Mesendoderm (in vitro differentiated cells): ENCODE results near the gene CYGB.

ENCODE experiments used
- DNase-seq: peaks from one replicate; pipeline ENCODE4 v3.0.0; 2013
- H2AK5ac ChIP-seq: 2 replicates; pipeline ENCODE4 v1.6.1; 2013; ENCODE audit warnings: low read length, inconsistent platforms
- H2BK120ac ChIP-seq: 2 replicates; pipeline ENCODE4 v1.6.1; 2013; ENCODE audit warnings: low read depth, mild to moderate bottlenecking, low read length, moderate library complexity, mixed read lengths
- H2BK15ac ChIP-seq: replicated peaks from 2 replicates; pipeline ENCODE4 v1.6.1; 2013; ENCODE audit warnings: low read depth, mild to moderate bottlenecking, moderate library complexity
- H2BK5ac ChIP-seq: 2 replicates; pipeline ENCODE4 v1.6.1; 2013; ENCODE audit warnings: low read length, inconsistent platforms
- H3K18ac ChIP-seq: 2 replicates; pipeline ENCODE4 v1.6.1; 2013; ENCODE audit warnings: mild to moderate bottlenecking, low read length, mixed read lengths
- H3K23ac ChIP-seq: one replicate; pipeline ENCODE4 v1.6.1; 2013; ENCODE audit warnings: low read length
- H3K27ac ChIP-seq: 2 replicates; pipeline ENCODE4 v1.5.1; 2013; ENCODE audit warnings: low read depth, mild to moderate bottlenecking, inconsistent platforms, low read length, moderate library complexity
- H3K27me3 ChIP-seq: 2 replicates; pipeline ENCODE4 v1.6.1; 2013; ENCODE audit warnings: low read length, control low read depth, mild to moderate bottlenecking, inconsistent platforms; ENCODE audit not compliant: insufficient read depth, poor library complexity
- H3K36me3 ChIP-seq: 2 replicates; pipeline ENCODE4 v1.6.1; 2013; ENCODE audit warnings: low read length, inconsistent platforms; ENCODE audit not compliant: control insufficient read depth, insufficient read depth
- H3K4ac ChIP-seq: one replicate; pipeline ENCODE4 v1.6.1; 2013; ENCODE audit warnings: low read depth, mild to moderate bottlenecking, low read length, moderate library complexity
- H3K4me1 ChIP-seq: 2 replicates; pipeline ENCODE4 v1.6.1; 2013; ENCODE audit warnings: low read depth, low read length, inconsistent platforms; ENCODE audit not compliant: control insufficient read depth
- H3K4me2 ChIP-seq: 2 replicates; pipeline ENCODE4 v1.6.1; 2013; ENCODE audit warnings: low read length
- H3K4me3 ChIP-seq: 2 replicates; pipeline ENCODE4 v1.5.1; 2013; ENCODE audit warnings: mild to moderate bottlenecking, low read length
- H3K56ac ChIP-seq: one replicate; pipeline ENCODE4 v1.6.1; 2013; ENCODE audit warnings: low read length
- H3K79me1 ChIP-seq: 2 replicates; pipeline ENCODE4 v1.6.1; 2013; ENCODE audit warnings: low read length, inconsistent platforms
- H3K79me2 ChIP-seq: 2 replicates; pipeline ENCODE4 v1.6.1; 2013; ENCODE audit warnings: mild to moderate bottlenecking, low read length; ENCODE audit not compliant: control insufficient read depth, insufficient read depth
- H3K9ac ChIP-seq: 2 replicates; pipeline ENCODE4 v1.6.1; 2013; ENCODE audit warnings: low read length, inconsistent platforms
- H4K5ac ChIP-seq: one replicate; pipeline ENCODE4 v1.6.1; 2013; ENCODE audit warnings: low read length
- H4K8ac ChIP-seq: one replicate; pipeline ENCODE4 v1.6.1; 2013; ENCODE audit warnings: low read depth, mild to moderate bottlenecking, control low read depth, low read length, moderate library complexity
- WGBS: extraction: QIAGEN DNeasy Blood & Tissue Kit; methylation state at CpG from one replicate; pipeline ENCODE4 v1.1.7; 2013; ENCODE audit warnings: low lambda C conversion rate, missing lambda C conversion rate; ENCODE audit not compliant: insufficient coverage; ENCODE audit errors: extremely low coverage; 5-methylcytosine and 5-hydroxymethylcytosine counted together

The CYGB gene

DNA sequence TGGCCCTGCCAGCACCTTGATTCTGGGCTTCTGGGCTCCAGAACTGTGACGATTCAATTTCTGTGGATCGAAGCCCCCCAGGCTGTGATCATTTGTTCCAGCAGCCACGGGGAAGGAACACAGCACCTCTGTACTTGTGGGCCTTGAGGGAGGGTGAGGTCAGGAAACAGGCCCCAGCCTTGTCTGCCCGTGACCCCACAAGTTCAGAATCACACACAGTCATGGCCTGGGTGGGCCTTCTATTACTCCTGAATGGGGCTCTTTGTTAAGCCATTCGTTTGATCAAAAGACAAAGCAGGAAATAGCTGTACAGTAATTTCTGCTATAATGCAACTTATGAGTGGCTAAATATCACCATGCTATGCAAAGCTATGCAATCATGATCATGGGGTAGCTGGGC, 38.1 kb upstream of the CYGB start:
- H3K4me2 ChIP-seq: no peak overlapping the region
- no peak overlapping the region for H2BK5ac ChIP-seq
- no peak overlapping the region for H4K5ac ChIP-seq
- DNase-seq: no peak
- no peak overlapping the region for H3K9ac ChIP-seq
- no peak overlapping the region for H3K4ac ChIP-seq
- no peak overlapping the region for H2BK120ac ChIP-seq
- H3K27me3 ChIP-seq: no peaks in the 10 kb centered on the region
- H3K23ac ChIP-seq: no peak overlapping the region
- H2BK15ac ChIP-seq: no peak overlapping the region
- H4K8ac ChIP-seq: no peak overlapping the region
- no peak overlapping the region for H2AK5ac ChIP-seq
- no peaks in the 10 kb centered on the region for H3K4me1 ChIP-seq
- WGBS: no CpG with 5 or more reads among the region's 5 CpGs
- H3K79me2 ChIP-seq: no peaks in the 10 kb centered on the region
- H3K79me1 ChIP-seq: no peaks in the 10 kb centered on the region
- H3K36me3 ChIP-seq: no peaks in the 10 kb centered on the region
- no peak overlapping the region for H3K4me3 ChIP-seq
- H3K18ac ChIP-seq: no peak overlapping the region
- H3K56ac ChIP-seq: no peak overlapping the region
- H3K27ac ChIP-seq: no peak overlapping the region

DNA sequence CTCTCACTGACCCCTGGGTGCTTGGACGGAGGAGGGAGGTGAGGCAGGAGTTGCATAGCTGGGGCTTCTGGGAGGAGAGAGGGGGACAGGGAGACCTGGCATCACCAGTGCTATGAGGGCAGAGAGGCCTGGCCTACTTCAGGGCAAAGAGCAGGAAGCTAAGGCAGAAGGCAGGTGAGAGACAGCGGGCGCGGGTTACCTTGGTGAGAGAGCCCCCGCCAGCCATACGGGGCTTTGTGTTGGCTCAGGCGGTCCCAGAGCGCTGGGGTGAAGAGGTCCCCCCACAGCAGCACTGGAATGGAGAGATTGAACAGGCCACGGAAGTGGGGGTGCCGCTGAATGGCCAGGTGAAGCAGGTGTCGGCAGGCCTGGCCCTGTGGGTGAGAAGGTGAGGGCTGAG, 36.7 kb upstream of the CYGB start:
- no peak overlapping the region for H2BK120ac ChIP-seq
- no peak overlapping the region for H2AK5ac ChIP-seq
- no peak overlapping the region for H4K8ac ChIP-seq
- no peaks in the 10 kb centered on the region for H3K79me2 ChIP-seq
- no peak overlapping the region for H3K27ac ChIP-seq
- no peak overlapping the region for H4K5ac ChIP-seq
- H3K27me3 ChIP-seq: no peaks in the 10 kb centered on the region
- H3K4ac ChIP-seq: no peak overlapping the region
- no peaks in the 10 kb centered on the region for H3K79me1 ChIP-seq
- no peak overlapping the region for H2BK15ac ChIP-seq
- H3K18ac ChIP-seq: no peak overlapping the region
- H3K4me3 ChIP-seq: no peak overlapping the region
- H3K9ac ChIP-seq: no peak overlapping the region
- no peak overlapping the region for H3K4me2 ChIP-seq
- H3K36me3 ChIP-seq: no peaks in the 10 kb centered on the region
- no peak overlapping the region for H2BK5ac ChIP-seq
- no peak overlapping the region for H3K23ac ChIP-seq
- no peak overlapping the region for H3K56ac ChIP-seq
- no peak for DNase-seq
- no peaks in the 10 kb centered on the region for H3K4me1 ChIP-seq
- WGBS: no CpG with 5 or more reads among the region's 11 CpGs

DNA sequence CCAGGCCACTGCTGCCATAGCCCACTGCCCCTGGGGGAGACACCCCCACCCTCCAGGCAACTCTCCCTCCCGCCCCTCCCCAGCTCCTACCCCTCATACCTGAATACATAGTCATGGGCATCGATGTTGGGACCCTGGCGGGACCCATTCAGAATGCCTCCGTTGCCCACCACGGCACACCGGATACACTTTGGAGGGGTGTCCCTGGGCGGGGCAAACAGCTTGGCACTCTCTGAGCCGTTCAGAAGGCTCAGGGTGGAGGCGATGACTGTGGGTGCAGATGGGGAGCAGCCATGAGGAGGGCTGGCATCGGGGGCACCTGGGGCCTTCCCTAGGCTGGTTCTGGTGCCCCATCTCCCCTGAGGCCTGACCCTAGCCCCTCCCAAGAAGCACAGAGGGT, 35.6 kb upstream of the CYGB start:
- H3K18ac ChIP-seq: no peak overlapping the region
- H3K79me1 ChIP-seq: no peaks in the 10 kb centered on the region
- no peak overlapping the region for H3K56ac ChIP-seq
- no CpG with 5 or more reads among the region's 10 CpGs for WGBS
- H2BK15ac ChIP-seq: no peak overlapping the region
- H4K5ac ChIP-seq: no peak overlapping the region
- H3K27ac ChIP-seq: no peak overlapping the region
- no peak overlapping the region for H3K4ac ChIP-seq
- H3K79me2 ChIP-seq: no peaks in the 10 kb centered on the region
- no peak for DNase-seq
- no peaks in the 10 kb centered on the region for H3K36me3 ChIP-seq
- no peak overlapping the region for H2AK5ac ChIP-seq
- H3K4me2 ChIP-seq: no peak overlapping the region
- no peaks in the 10 kb centered on the region for H3K27me3 ChIP-seq
- no peak overlapping the region for H2BK5ac ChIP-seq
- H3K4me3 ChIP-seq: no peak overlapping the region
- peaks cover 3% of the 10 kb centered on the region for H3K4me1 ChIP-seq
- H3K9ac ChIP-seq: no peak overlapping the region
- no peak overlapping the region for H2BK120ac ChIP-seq
- H3K23ac ChIP-seq: no peak overlapping the region
- H4K8ac ChIP-seq: no peak overlapping the region

DNA sequence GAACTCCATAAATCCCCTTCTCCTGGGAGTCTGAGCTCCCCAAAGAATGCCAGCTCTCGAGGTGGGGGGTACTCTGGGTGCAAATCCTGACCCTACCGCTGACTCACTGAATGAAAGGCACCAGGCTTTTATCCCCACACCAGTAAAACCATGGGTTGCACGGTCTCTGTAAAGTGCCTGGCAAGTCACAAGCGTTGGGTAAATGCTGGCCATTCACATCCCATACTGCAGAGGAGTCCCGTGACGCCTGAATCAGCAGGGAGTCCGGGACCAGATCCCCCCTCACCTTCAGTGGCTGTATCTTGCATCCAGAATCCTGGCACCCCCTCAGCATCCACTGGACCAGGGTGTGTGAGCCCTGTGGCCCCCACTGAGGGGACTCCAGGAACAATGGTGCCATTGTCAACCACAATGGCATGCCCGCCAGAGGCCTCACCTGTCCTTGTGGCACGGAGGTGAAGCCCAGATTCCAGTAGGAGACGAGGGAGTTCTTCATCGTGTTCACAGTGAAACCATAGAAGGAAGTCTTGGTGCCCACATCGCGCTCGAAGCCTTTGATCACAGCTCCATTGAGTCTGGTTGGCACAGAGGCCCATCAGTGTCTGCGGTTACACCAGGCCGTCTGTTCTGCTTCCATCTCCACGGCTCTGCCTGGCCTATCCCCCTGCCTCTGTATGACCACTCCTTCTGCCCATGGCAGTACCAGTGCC, 34.8 kb upstream of the CYGB start:
- Histone ChIP-seq H3K4ac (no peak overlapping the region), H3K79me1 (no peaks in the 10 kb centered on the region), H2BK120ac (no peak overlapping the region), H3K4me1 (peaks cover 3% of the 10 kb centered on the region), H2BK5ac (no peak overlapping the region), H3K27me3 (no peaks in the 10 kb centered on the region), H4K5ac (no peak overlapping the region), H2AK5ac (no peak overlapping the region), H3K27ac (no peak overlapping the region), H3K79me2 (no peaks in the 10 kb centered on the region), H3K9ac (no peak overlapping the region), H3K36me3 (no peaks in the 10 kb centered on the region), H3K56ac (no peak overlapping the region), H3K18ac (no peak overlapping the region), H3K4me3 (no peak overlapping the region), H3K23ac (no peak overlapping the region), H4K8ac (no peak overlapping the region), H2BK15ac (no peak overlapping the region), H3K4me2 (no peak overlapping the region)
- WGBS: no CpG with 5 or more reads among the region's 17 CpGs
- no peak for DNase-seq

DNA sequence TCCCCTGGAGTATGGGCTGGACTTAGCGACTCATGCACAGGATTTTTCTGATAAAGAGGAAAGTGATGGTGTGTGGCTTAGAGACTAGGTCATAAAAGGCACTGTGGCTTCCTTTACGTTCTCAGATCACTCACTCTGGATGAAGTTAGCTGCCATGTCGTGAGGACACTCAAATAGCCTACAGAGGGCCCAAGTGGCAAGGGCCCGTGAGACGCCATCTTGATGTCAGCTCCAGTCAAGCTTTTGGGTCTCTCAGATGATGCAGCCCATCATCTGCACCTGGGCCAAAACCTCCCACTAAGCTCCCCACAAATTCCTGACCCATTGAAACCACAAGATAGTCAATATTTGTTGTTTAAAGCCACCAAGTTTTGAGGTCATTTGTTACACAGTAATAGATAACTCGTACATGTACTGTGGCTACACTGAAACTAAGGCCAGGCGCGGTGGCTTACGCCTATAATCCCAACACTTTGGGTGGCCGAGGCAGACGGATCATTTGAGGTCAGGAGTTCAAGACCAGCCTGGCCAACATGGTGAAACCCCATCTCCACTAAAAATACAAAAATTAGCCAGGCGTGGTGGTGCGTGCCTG, 33.5 kb upstream of the CYGB start:
- H2BK120ac ChIP-seq: no peak overlapping the region
- WGBS: no CpG with 5 or more reads among the region's 13 CpGs

GRCh38 chr17:76570457-76570856, 32.9 kb upstream of the CYGB start:
- DNase-seq: no peak
- Histone ChIP-seq H3K23ac (no peak overlapping the region), H3K79me2 (no peaks in the 10 kb centered on the region), H3K79me1 (peaks cover 2% of the 10 kb centered on the region), H3K27ac (no peak overlapping the region), H2BK15ac (no peak overlapping the region), H2BK5ac (no peak overlapping the region), H3K56ac (no peak overlapping the region), H3K9ac (no peak overlapping the region), H3K18ac (no peak overlapping the region), H2AK5ac (no peak overlapping the region), H3K4me1 (peaks cover 3% of the 10 kb centered on the region), H3K27me3 (no peaks in the 10 kb centered on the region), H3K4me2 (no peak overlapping the region), H3K36me3 (no peaks in the 10 kb centered on the region), H4K8ac (no peak overlapping the region), H2BK120ac (no peak overlapping the region), H3K4ac (no peak overlapping the region), H3K4me3 (no peak overlapping the region), H4K5ac (no peak overlapping the region)
- WGBS: no CpG with 5 or more reads among the region's 7 CpGs

More for the DNA sequence above, 33.5 kb upstream of the CYGB start:
- Histone ChIP-seq H3K18ac (no peak overlapping the region), H3K4ac (no peak overlapping the region), H3K27ac (no peak overlapping the region), H3K4me2 (no peak overlapping the region), H4K5ac (no peak overlapping the region), H2BK5ac (no peak overlapping the region), H3K4me1 (peaks cover 3% of the 10 kb centered on the region), H2BK15ac (no peak overlapping the region), H3K27me3 (no peaks in the 10 kb centered on the region), H3K36me3 (no peaks in the 10 kb centered on the region), H3K79me1 (peaks cover 2% of the 10 kb centered on the region), H3K56ac (no peak overlapping the region), H3K79me2 (no peaks in the 10 kb centered on the region), H4K8ac (no peak overlapping the region), H3K9ac (no peak overlapping the region), H3K23ac (no peak overlapping the region), H2AK5ac (no peak overlapping the region), H3K4me3 (no peak overlapping the region)
- no peak for DNase-seq
